Activated naive CD4-positive, alpha-beta T cell treated with anti-CD3 and anti-CD28 coated beads, Interleukin-2, amount 50 U/mL, for 72 hours (primary cell): ENCODE measurements around the gene CDCA5. TPM values are rescaled to one million over a fixed set of nuclear protein-coding genes. Genes with fewer than 3 reads are reported as not detected.

Experiments used
- ATAC-seq, 2 donors: fragments of 150-1000 bp; cut with Tn5 transposase; 2 replicates each; pipeline ENCODE4 v1.10.0; 2021; ENCODE audit warnings: mild to moderate bottlenecking in 2 of 2, moderate library complexity in 2 of 2
- DNase-seq, 2 donors: peaks; one replicate each; pipeline ENCODE4 v3.0.0; 2021 to 2022; ENCODE audit warnings: low spot score in 2 of 2
- H3K27ac Mint-ChIP-seq, 2 donors: one replicate each; pipeline ENCODE4 v1.8.0; 2022; ENCODE audit warnings: mild to moderate bottlenecking in 2 of 2, mixed read lengths in 2 of 2
- H3K36me3 Mint-ChIP-seq, 2 donors: one replicate each; pipeline ENCODE4 v1.8.0; 2022; ENCODE audit warnings: mixed read lengths in 2 of 2
- H3K9me3 Mint-ChIP-seq, 2 donors: one replicate each; pipeline ENCODE4 v1.8.0; 2022; ENCODE audit warnings: mixed read lengths in 2 of 2
- total RNA-seq, 2 donors: library from RNA; stranded (reverse); gene quantifications; one replicate each; pipeline ENCODE4 v1.2.3, GENCODE V29; 2022

Gene CDCA5
- total RNA-seq, 2 donors from 2014 or later = 128 to 203 TPM

GRCh38 chr11:65111744-65112545 is 28.1 kb upstream of the CDCA5 start, which contains the start of gene TM7SF2:
Gene TM7SF2 (plus strand): TSS chr11:65111872. CDS start chr11:65112016, 144 bp downstream.
- peaks cover 0 to 5% of the 10 kb centered on the region in 2 donors for H3K36me3 Mint-ChIP-seq
- DNase-seq (peak; percentile 91 to 95), ATAC-seq (peak; percentile 79 to 83)
- peak within 1 kb of the TSS; percentile 88 to 98 for H3K27ac Mint-ChIP-seq
- no peaks in the 10 kb centered on the region for H3K9me3 Mint-ChIP-seq

DNA sequence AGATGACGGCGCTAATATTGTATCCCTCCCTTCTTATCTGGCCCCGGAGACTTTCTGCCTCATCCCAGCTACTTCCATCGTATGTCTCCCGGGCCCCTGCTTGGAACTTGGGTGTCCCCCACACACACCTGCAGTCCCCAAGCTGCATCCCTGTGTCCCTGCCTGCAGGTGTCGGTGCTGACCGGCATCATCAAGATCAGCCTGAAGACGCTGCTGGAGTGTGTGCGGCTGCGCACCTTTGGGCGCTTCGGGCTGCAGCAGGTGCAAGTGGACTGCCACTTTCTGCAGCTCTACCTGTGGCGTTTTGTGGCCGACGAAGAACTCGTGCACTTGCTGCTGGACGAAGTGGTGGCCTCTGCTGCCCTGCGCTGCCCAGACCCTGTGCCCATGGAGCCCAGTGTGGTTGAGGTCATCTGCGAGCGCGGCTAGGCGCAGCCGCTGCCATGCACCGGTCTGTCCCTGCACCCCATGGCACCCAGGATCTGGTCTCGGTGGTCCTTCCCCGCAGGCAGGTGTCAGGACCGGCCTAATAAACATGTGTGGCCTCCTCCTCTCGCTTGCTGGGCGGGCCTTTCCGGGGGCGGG is 27.4 kb upstream of the CDCA5 start:
- H3K27ac Mint-ChIP-seq = peak overlapping the region in 1 of 2 donors; percentile 88
- ATAC-seq (no peak), DNase-seq (no peak)
- H3K36me3 Mint-ChIP-seq = no peaks in the 10 kb centered on the region
- H3K9me3 Mint-ChIP-seq = no peaks in the 10 kb centered on the region

DNA sequence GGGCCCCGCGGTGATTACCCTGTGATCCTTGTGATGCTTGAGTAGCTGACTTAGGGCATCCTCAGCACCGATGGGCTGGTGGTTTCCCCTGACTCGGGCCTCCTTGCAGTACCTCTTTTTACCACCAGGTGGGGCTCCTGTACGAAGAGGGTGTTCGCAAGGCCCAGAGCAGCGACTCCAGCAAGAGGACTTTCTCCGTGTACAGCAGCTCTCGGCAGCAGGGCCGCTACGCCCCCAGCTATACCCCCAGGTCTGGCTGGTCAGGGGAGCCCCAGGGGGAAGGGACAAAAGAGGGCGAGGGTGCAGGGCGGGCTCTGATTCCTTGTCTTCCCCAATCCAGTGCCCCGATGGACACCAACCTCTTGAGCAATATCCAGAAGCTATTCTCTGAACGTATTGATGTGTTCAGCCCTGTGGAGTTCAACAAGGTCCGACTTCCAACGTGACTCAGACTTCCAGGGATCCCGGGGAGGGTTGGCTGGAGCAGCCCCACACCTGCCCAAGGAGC is 26.6 kb upstream of the CDCA5 start:
- H3K9me3 Mint-ChIP-seq = no peaks in the 10 kb centered on the region
- peak; percentile 93 to 100 for DNase-seq
- ATAC-seq = peak; percentile 36 to 61
- H3K36me3 Mint-ChIP-seq = no peaks in the 10 kb centered on the region
- peak overlapping the region in 1 of 2 donors; percentile 15 for H3K27ac Mint-ChIP-seq

GRCh38 chr11:65109231-65110198 is 25.7 kb upstream of the CDCA5 start:
- Mint-ChIP-seq H3K27ac (peak overlapping the region in 1 of 2 donors; percentile 15), H3K36me3 (no peaks in the 10 kb centered on the region), H3K9me3 (no peaks in the 10 kb centered on the region)
- ATAC-seq (no peak), DNase-seq (no peak)

DNA sequence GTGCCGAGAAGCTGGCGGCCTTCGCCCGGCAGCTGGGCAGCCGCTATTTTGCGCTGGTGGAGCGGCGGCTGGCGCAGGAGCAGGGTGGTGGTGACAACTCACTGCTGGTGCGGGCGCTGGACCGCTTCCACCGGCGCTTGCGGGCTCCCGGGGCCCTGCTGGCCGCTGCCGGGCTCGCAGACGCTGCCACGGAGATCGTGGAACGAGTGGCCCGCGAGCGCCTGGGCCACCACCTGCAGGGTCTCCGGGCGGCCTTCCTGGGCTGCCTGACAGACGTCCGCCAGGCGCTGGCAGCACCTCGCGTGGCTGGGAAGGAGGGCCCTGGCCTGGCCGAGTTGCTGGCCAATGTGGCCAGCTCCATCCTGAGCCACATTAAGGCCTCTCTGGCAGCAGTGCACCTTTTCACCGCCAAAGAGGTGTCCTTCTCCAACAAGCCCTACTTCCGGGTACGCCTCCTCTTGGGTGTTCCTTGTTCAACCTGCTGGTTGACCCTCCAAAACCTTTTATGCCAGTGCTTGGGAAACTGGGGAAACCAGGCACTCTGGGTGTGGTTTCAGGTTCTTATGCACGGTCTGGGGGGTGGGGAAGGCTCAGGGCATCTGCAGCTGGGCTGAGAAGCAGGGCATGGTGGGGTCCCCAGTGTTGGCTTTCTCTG is 24.8 kb upstream of the CDCA5 start:
- no peaks in the 10 kb centered on the region for H3K9me3 Mint-ChIP-seq
- DNase-seq = no peak
- no peak overlapping the region for H3K27ac Mint-ChIP-seq
- ATAC-seq = no peak
- no peaks in the 10 kb centered on the region for H3K36me3 Mint-ChIP-seq

- DNase-seq = no peak
- no peak overlapping the region for H3K27ac Mint-ChIP-seq
- H3K9me3 Mint-ChIP-seq = no peaks in the 10 kb centered on the region
- no peak for ATAC-seq
- no peaks in the 10 kb centered on the region for H3K36me3 Mint-ChIP-seq
These were observed 24.1 kb upstream of the CDCA5 start for GRCh38 chr11:65107751-65108468.

GRCh38 chr11:65107078-65107477 is 23.2 kb upstream of the CDCA5 start:
- DNase-seq = no peak
- Mint-ChIP-seq H3K27ac (peak overlapping the region; percentile 32 to 55), H3K9me3 (no peaks in the 10 kb centered on the region)

DNA sequence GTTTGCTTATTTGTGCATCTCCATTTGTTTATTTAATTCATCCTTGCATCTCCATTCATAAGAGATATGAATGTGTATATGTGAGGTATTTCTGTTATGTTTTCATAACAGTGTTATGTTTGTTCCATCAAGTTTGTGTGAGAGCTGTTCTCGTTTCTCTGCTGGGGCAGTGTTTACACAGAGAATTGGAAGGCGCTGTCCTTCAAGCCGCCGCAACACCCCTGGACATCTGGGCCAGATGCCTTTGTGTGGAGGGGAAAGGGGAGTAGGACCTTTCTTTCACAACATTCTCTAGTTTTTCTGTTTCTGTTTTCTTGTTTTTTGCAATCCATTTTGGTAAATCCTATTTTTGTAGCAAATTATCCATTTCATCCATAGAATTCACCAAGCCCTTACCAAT is 20.8 kb upstream of the CDCA5 start:
- DNase-seq (no peak), ATAC-seq (no peak)
- H3K9me3 Mint-ChIP-seq = no peaks in the 10 kb centered on the region
- H3K36me3 Mint-ChIP-seq = no peaks in the 10 kb centered on the region
- peak overlapping the region; percentile 21 to 87 for H3K27ac Mint-ChIP-seq

More at GRCh38 chr11:65107078-65107477, 23.2 kb upstream of the CDCA5 start:
- no peak for ATAC-seq
- H3K36me3 Mint-ChIP-seq = no peaks in the 10 kb centered on the region

DNA sequence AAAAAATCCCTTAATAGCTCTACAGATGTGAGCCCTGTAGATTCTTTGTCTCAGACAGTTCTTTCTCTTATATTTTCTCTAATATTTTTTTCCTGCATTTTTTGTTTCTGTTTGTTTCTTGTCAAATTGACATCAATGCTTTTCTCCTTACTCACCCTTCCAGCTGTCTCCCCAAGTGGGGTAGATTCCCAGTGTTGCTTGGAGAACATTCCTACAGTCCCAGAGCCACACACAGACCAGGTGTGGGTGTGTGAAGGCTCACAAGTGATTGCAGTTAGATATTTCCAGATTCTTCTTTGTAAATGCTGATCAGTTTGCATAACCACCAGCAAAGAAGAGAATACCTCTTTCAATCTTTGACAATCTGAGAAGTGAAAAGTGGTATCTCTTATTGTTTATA is 19.6 kb upstream of the CDCA5 start:
- Mint-ChIP-seq H3K9me3 (no peaks in the 10 kb centered on the region), H3K27ac (peak overlapping the region; percentile 16 to 21), H3K36me3 (no peaks in the 10 kb centered on the region)
- ATAC-seq (no peak), DNase-seq (no peak)

GRCh38 chr11:65102142-65103095 is 18.6 kb upstream of the CDCA5 start:
- ATAC-seq (no peak), DNase-seq (no peak)
- H3K9me3 Mint-ChIP-seq = no peaks in the 10 kb centered on the region
- H3K27ac Mint-ChIP-seq = peak overlapping the region in 1 of 2 donors; percentile 16
- H3K36me3 Mint-ChIP-seq = no peaks in the 10 kb centered on the region

DNA sequence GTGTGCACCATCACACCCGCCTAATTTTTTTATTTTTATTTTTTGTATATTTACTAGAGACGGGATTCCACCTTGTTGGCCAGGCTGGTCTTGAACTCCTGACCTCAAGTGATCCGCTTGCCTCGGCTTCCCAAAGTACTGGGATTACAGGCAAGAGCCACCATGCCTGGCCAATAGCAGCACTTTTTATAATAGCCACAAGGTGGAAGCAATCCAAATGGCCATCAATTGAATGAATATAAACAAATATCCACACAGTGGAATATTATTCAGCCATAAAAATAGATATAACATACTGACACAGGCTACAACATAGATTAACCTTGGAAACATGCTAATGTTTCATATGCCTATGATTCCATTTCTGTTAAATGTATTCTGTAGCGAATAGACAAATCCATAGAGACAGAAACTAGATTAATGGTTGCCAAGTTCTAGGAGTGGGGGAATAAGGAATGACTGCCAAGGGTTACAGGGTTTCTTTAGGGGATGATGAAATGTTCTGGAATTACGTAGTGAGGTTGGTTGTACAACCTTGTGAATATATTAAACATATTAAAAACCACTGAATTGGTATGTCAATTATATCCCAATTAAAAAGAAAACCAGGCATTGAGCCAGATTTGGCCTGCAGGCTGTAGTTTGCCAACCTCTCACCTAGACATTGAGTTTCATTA is 17.0 kb upstream of the CDCA5 start:
- DNase-seq (no peak), ATAC-seq (no peak)
- Mint-ChIP-seq H3K27ac (peak overlapping the region in 1 of 2 donors; percentile 7), H3K9me3 (no peaks in the 10 kb centered on the region), H3K36me3 (no peaks in the 10 kb centered on the region)

GRCh38 chr11:65096926-65097325 is 13.1 kb upstream of the CDCA5 start:
- ATAC-seq (no peak), DNase-seq (no peak)
- Mint-ChIP-seq H3K27ac (peak overlapping the region; percentile 50 to 87), H3K36me3 (no peaks in the 10 kb centered on the region), H3K9me3 (no peaks in the 10 kb centered on the region)

- H3K9me3 Mint-ChIP-seq = no peaks in the 10 kb centered on the region
- peak; percentile 96 to 100 for ATAC-seq
- peak within 1 kb of the TSS; percentile 87 to 98 for H3K27ac Mint-ChIP-seq
- H3K36me3 Mint-ChIP-seq = no peaks in the 10 kb centered on the region
- DNase-seq = peak; percentile 86 to 89
These were observed 12.3 kb upstream of the CDCA5 start, which contains the start of gene VPS51 for GRCh38 chr11:65095974-65096806. Gene VPS51 (plus strand): TSS chr11:65096214. CDS start chr11:65096251, 37 bp downstream.
